GM18909 (cell line): Measurements from ENCODE around the gene KRT6C.
"Not testable (repeated sequence)": the region's sequence is repeated elsewhere in the genome, so short reads cannot be mapped to it uniquely, and the experiment has no call there.

Experiments
- ATAC-seq: cut with Tn5 transposase; IDR thresholded peaks from one replicate; pipeline ENCODE4 v1.9.1; 2021; ENCODE audit warnings: mild to moderate bottlenecking; ENCODE audit not compliant: unreplicated experiment, poor library complexity

KRT6C gene

DNA sequence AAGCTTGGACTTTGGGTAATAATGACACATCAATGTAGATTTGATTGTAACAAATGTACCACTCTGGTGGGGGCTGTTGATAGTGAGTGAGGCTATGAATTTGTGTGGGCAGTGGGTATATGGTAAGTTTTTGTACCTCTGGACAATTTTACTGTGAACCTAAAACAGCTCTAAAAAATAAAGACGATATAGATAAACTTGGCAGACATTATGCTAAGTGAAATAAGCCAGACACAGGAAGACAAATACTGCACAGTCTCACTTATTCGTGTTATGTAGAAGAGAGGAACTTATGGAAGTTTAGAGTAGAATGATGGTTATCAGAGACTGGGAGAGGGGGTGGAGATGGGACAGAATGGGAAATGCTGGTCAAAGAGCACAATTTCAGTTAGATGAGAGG is 8.7 kb downstream of the KRT6C start:
- no peak for ATAC-seq

DNA sequence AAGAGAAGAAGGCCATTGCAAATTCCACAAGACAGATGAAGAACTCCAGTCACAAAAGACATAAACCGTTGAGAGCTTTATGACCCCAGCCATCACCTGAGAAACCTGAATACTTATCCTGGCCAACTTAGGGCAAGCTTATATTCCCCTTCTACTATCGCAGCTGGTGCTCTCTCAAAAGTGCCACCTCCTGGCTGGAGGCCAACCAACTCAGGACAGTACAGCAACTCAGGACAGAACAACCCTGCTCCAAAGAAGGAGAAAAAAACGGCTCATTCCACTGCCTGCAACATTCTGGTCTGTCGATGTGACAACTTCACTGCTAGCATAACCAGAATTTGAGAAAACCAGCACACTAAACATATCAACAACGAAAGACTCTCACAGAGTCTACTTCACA is 11.9 kb downstream of the KRT6C start:
- ATAC-seq = no peak

GRCh38 chr12:52458861-52459260 is 14.7 kb downstream of the KRT6C start:
- no peak for ATAC-seq

DNA sequence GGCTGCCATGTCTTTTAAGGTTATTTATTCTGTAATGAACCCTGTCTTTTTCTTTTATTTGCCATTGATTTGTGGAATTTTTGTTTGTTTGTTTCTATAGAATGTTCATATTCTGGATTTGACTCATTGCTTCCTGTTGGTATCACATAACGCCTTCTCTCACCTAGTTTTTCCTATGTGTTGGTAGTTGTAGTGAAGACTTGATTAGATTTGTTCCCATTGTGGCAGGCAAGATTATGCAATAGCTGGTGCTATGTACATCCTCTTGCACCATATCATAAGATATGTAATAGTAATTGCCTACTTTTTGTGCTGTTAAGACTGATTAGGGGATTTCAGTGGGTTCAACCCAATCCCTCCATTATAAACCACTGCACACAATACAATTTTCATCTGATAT is 17.8 kb downstream of the KRT6C start:
- no peak for ATAC-seq

- no peak for ATAC-seq
Measured at GRCh38 chr12:52454411-52455201, 19.0 kb downstream of the KRT6C start.

GRCh38 chr12:52452101-52452500 is 21.5 kb downstream of the KRT6C start, which contains the start of gene KRT6B:
Gene KRT6B, minus strand, starts transcription at chr12:52452146. Its CDS starts 68 bp downstream, at chr12:52452078.
- no peak for ATAC-seq

GRCh38 chr12:52448228-52448627 is 25.4 kb downstream of the KRT6C start:
- no peak for ATAC-seq

GRCh38 chr12:52447196-52447595 is 26.4 kb downstream of the KRT6C start:
- not testable (repeated sequence) for ATAC-seq

- no peak for ATAC-seq
Measured at GRCh38 chr12:52446367-52447045, 27.1 kb downstream of the KRT6C start.

DNA sequence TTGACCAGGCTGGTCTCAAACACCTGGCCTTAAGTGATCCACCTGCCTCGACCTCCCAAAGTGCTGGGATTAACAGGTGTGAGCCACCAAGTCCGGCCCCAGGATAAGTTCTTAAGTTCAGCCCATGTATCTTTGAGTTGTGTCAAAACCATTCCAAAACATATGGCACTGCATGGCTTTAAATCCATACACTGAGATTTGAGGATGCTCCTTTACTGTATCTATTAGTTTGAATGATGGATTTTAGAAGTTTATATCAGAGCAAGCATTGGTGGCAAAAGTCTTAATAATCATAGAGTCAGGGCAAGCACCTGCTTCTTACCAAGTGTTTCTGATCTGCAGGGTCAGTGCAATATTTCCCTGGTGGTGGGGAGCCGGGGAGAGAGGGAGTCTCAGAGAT is 27.7 kb downstream of the KRT6C start:
- no peak for ATAC-seq

GRCh38 chr12:52444647-52445595 is 28.7 kb downstream of the KRT6C start:
- ATAC-seq = no peak

DNA sequence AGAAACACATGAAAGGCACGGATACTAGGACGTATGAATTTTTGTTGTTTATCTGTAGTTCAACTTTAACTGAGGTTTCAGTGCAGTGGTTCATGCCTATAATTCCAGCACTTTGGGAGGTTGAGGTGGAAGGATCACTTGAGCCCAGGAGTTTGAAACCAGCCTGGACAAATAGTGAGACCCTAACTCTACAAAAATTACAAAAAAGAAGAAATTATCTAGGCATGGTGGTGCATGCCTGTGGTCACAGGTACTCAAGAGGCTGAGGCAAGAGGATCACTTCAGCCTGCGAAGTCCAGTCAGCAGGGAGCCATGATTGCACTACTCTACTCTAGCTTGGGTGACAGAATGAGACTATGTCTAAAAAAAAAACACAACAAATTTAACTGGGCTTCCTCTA is 29.6 kb downstream of the KRT6C start:
- no peak for ATAC-seq

- ATAC-seq = no peak
Measured at GRCh38 chr12:52442600-52443061, 31.0 kb downstream of the KRT6C start.

- no peak for ATAC-seq
Measured at GRCh38 chr12:52441320-52441911, 32.2 kb downstream of the KRT6C start.

GRCh38 chr12:52440821-52441319 is 32.7 kb downstream of the KRT6C start:
- ATAC-seq = no peak

GRCh38 chr12:52439845-52440244 is 33.8 kb downstream of the KRT6C start:
- ATAC-seq = no peak

GRCh38 chr12:52439420-52439819 is 34.2 kb downstream of the KRT6C start:
- no peak for ATAC-seq

DNA sequence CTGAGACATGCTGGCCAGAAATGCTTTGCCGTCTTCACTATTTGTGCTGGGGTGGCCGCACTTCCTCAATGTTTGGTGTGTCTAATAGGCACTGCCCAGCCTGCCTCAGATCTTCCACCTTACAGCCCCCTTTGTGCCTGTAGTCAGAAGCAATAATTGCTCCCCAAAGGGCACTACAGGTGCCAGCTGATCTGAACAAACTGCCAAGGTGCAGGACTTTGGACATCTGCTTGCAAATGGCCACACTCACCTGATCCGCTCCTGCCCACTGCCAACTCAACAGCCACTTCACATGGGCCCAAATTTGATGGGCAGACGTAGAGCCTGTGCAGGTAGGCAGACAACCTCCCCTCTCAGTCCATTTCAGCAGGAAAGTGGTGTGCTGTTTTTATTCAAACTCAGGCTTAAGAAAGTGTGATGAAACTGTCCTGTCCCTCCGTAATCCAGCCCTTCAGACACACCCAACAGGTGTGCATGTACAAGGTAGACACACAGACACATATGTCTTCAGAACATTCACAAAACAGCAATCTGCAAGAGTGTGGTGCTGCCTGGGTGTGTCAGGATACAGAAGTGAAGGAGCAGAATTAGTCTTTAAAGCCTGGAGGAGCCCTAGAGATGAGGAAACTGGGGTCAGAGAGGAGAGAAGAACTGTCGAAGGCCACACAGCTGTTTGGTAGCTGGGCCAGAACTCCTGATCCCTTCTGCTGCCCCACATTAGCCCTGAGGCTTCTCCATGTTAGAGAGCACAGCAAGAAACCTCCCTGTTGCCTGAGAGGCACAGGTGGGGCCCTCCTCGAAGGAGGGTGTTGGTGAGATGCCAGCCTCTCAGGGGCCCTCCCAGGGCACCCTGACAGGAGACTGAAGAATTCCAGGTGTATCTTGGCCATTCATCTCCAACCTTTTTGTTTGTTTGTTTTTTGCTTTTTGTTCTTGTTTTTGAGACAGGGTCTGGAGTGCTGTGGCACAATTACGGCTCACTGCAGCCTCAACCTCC is 35.0 kb downstream of the KRT6C start:
- ATAC-seq = no peak

DNA sequence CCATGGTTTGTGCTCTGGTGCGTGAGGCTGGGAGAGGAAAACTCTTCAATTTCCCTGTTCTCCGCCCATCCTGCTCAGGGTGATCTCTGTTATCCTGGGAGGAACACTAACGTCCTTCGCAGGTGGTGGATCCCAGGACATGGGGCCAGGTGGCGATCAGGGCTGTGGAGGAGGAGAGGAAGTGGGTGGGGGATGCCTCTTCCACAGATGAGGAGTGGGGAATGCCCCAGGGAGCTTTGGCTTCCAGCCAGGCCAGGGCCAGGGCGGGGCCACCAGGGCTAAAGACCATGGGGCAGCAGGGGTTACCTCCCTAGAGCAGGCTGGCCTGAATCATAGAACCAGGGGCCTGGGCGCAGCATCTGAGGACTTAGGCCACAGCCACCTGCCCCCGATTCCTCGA is 36.1 kb downstream of the KRT6C start:
- no peak for ATAC-seq
